ENCODE data around the gene BCL3. TPM values are rescaled to one million over a fixed set of nuclear protein-coding genes. Genes with fewer than 3 reads are reported as not detected.

The BCL3 gene
- total and polyA plus RNA-seq, 10 of the 15 experiments (the other 5 are each of a cell fraction or from before 2014, with no cell fraction given): 0.55 to 22.7 (median 3.6) TPM

- TF ChIP-seq ZNF592 (IDR thresholded peaks at IDR 0.05) (no peak), HDAC2 (IDR thresholded peaks at IDR 0.05) (no peak), SRF (IDR thresholded peaks at IDR 0.05; ENCODE audit: low read depth in 2 of 2, low read length in 2 of 2) (no peak)
These were observed 40.7 kb upstream of the BCL3 start (continued) for GRCh38 chr19:44707794-44708193.

GRCh38 chr19:44708940-44709339 is 39.6 kb upstream of the BCL3 start:
- ATAC-seq (no peak), DNase-seq (ENCODE audit: low read depth, low spot score) (no peak), FAIRE-seq (no peak)
- H3K4me2 ChIP-seq (ENCODE audit: control insufficient read depth, insufficient read depth): no peak overlapping the region
- H3K9ac ChIP-seq (ENCODE audit: control insufficient read depth, insufficient read depth, low read length): no peak overlapping the region
- ChIA-PET CTCF (interaction anchor here (0.7 to 1.2 kb wide), 3 partner anchors 15 to 428 kb away, joined by 3 to 8 read pairs (median 3); no protein-coding TSS in a partner anchor), POLR2A (no interaction called here), SMC1A (ENCODE audit: uncharacterized antibody, unreplicated experiment) (interaction anchor here (1.1 to 1.2 kb wide), 2 partner anchors 15 to 18 kb away, joined by 3 to 4 read pairs; no protein-coding TSS in a partner anchor), RAD21 (ENCODE audit: unreplicated experiment) (no interaction called here)
- no peak overlapping the region for H3K27ac ChIP-seq (ENCODE audit: control insufficient read depth, insufficient read depth)
- 23% methylated on average over 5 of the region's 5 CpGs for WGBS (ENCODE audit: insufficient coverage, insufficient replicate concordance, low lambda C conversion rate, missing lambda C conversion rate)
- BruUV-seq (replicated peaks): no TSS peak
- H3K9me3 ChIP-seq (replicated peaks; ENCODE audit: control insufficient read depth, insufficient read depth, low read length): no peaks in the 10 kb centered on the region
- no peak overlapping the region for H2AFZ ChIP-seq (ENCODE audit: control insufficient read depth, low read depth, low read length)
- no peaks in the 10 kb centered on the region for H3K79me2 ChIP-seq (ENCODE audit: control insufficient read depth, insufficient read depth, low read length)
- H4K20me1 ChIP-seq (ENCODE audit: control insufficient read depth, insufficient read depth): no peaks in the 10 kb centered on the region
- H3K36me3 ChIP-seq (ENCODE audit: control insufficient read depth in 2 of 2, insufficient read depth in 2 of 2, low read length in 1 of 2): no peaks in the 10 kb centered on the region
- H3K4me3 ChIP-seq: no peak overlapping the region
- H3K27me3 ChIP-seq (replicated peaks in 1 of 2; ENCODE audit: control insufficient read depth in 2 of 2, insufficient read depth in 2 of 2, low read length in 1 of 2): no peaks in the 10 kb centered on the region
- intact Hi-C loops (cut with micrococcal nuclease; ENCODE audit: unreplicated experiment): no loop called here
- H3K4me1 ChIP-seq (ENCODE audit: control insufficient read depth, insufficient read depth, low read length): no peaks in the 10 kb centered on the region; the same call in 1 of the 2 replicates
- in situ Hi-C loops (cut with MboI): no loop called here
- no peak for TF ChIP-seq E4F1 (IDR thresholded peaks at IDR 0.05; ENCODE audit: borderline replicate concordance, partially characterized antibody)
- TF ChIP-seq USF2 (IDR thresholded peaks at IDR 0.05; ENCODE audit: borderline replicate concordance, low read depth, low read length): no peak
- TF ChIP-seq STAT3 (IDR thresholded peaks at IDR 0.05; ENCODE audit: low read depth, low read length): no peak
- no peak for TF ChIP-seq ETV6 (conservative IDR thresholded peaks at IDR 0.05 in 1 of 2, IDR thresholded peaks at IDR 0.05 in 1 of 2; ENCODE audit: borderline replicate concordance in 1 of 2, low read depth in 1 of 2)
- TF ChIP-seq TARDBP (IDR thresholded peaks at IDR 0.05; ENCODE audit: borderline replicate concordance): no peak
- TF ChIP-seq NR2F1 (conservative IDR thresholded peaks at IDR 0.05): no peak
- TF ChIP-seq IRF4 (IDR thresholded peaks at IDR 0.05; ENCODE audit: low read depth, low read length): no peak
- TF ChIP-seq GABPA (IDR thresholded peaks at IDR 0.05; ENCODE audit: low read depth): no peak
- no peak for TF ChIP-seq NR2C2 (IDR thresholded peaks at IDR 0.05; ENCODE audit: borderline replicate concordance, control insufficient read depth, insufficient read length, low read depth)
- no peak for TF ChIP-seq ZSCAN29 (IDR thresholded peaks at IDR 0.05)
- no peak for TF ChIP-seq ZNF217 (IDR thresholded peaks at IDR 0.05)
- TF ChIP-seq ZZZ3 (IDR thresholded peaks at IDR 0.05; ENCODE audit: control insufficient read depth, insufficient read length, low read depth): no peak
- TF ChIP-seq SUPT20H (IDR thresholded peaks at IDR 0.05; ENCODE audit: borderline replicate concordance, control insufficient read depth, low read depth, low read length): no peak
- no peak for TF ChIP-seq RELA (IDR thresholded peaks at IDR 0.05; ENCODE audit: borderline replicate concordance, partially characterized antibody)
